Sigmoid colon (tissue), 7 donors: ENCODE data around the gene HBG2. TPM values are rescaled to one million over a fixed set of nuclear protein-coding genes. Genes with fewer than 3 reads are reported as not detected.
"Not testable (repeated sequence)": the region's sequence is repeated elsewhere in the genome, so short reads cannot be mapped to it uniquely, and the experiment has no call there.

Experiments used
- DNase-seq: peaks from one replicate; pipeline ENCODE4 v3.0.0-alpha.2; 2019
- H3K27ac ChIP-seq, 4 donors: fragments of 200-600 bp; sonication (generic); one replicate each; pipeline ENCODE4 v1.5.1; 2016 to 2019; ENCODE audit warnings: mild to moderate bottlenecking in 1 of 4
- H3K27me3 ChIP-seq, 3 donors: fragments of 200-600 bp; sonication (generic); one replicate each; pipeline ENCODE4 v1.5.1; 2019; ENCODE audit warnings: mild to moderate bottlenecking in 1 of 3
- H3K36me3 ChIP-seq, 4 donors: fragments of 200-600 bp; sonication (generic); one replicate each; pipeline ENCODE4 v1.5.1; 2016 to 2019
- H3K4me1 ChIP-seq, 4 donors: fragments of 200-600 bp; sonication (generic); one replicate each; pipeline ENCODE4 v1.5.1; 2017 to 2019
- H3K4me3 ChIP-seq, 4 donors: fragments of 200-600 bp; sonication (generic); one replicate each; pipeline ENCODE4 v1.5.1; 2017 to 2019; ENCODE audit warnings: mild to moderate bottlenecking in 2 of 4, moderate library complexity in 1 of 4
- H3K9me3 ChIP-seq, 4 donors: fragments of 200-600 bp in 3 of 4; sonication (generic) in 3 of 4; one replicate each; pipeline versions ENCODE4 v1.5.1 to v1.6.1; 2013 to 2019
- EP300 ChIP-seq, 4 donors: sonication (generic); formaldehyde crosslinking; IDR thresholded peaks; one replicate each; pipeline ENCODE4 v1.6.1; 2017; ENCODE audit warnings: antibody characterized with exemption in 4 of 4
- POLR2A ChIP-seq, 2 donors: fragments of 450-650 bp; IDR thresholded peaks; one replicate each; pipeline ENCODE4 v1.6.1; 2016; ENCODE audit warnings: antibody characterized with exemption in 2 of 2, mild to moderate bottlenecking in 2 of 2, moderate library complexity in 2 of 2
- POLR2AphosphoS5 ChIP-seq, 4 donors: sonication (generic); formaldehyde crosslinking; IDR thresholded peaks; one replicate each; pipeline ENCODE4 v1.6.1; 2017; ENCODE audit warnings: antibody characterized with exemption in 4 of 4
- WGBS, 2 donors: extraction: QIAGEN DNeasy Blood & Tissue Kit; methylation state at CpG; one replicate each; pipeline ENCODE4 v1.1.7; 2013; 5-methylcytosine and 5-hydroxymethylcytosine counted together
- intact Hi-C: fragments of 100-400 bp; cut with DNase I; formaldehyde crosslinking; loops from one replicate; pipeline ENCODE4 v1.15.1; 2023
- polyA plus RNA-seq, 3 donors: library from polyadenylated mRNA; stranded (reverse); fragments of 200-250 nt; gene quantifications; one replicate each; pipeline ENCODE4 v1.2.3, GENCODE V29; 2013
- total RNA-seq, 4 donors: library from RNA; depleted of rRNA; stranded (reverse); fragments of >200 nt; gene quantifications; one replicate each; pipeline ENCODE4 v1.1.0, GENCODE V29; 2016
- TF ChIP-seq, protein P1 (sequence below), 4 experiments: fragments of 450-650 bp in 3 of 4; fragments of 200-600 bp in 1 of 4; IDR thresholded peaks; one replicate each; pipeline ENCODE4 v1.5.1; 2016 to 2019; ENCODE audit warnings: antibody characterized with exemption in 4 of 4, mild to moderate bottlenecking in 3 of 4, moderate library complexity in 2 of 4
- donor health status: healthy with polysubstance abuse.
- donor health status: Bipolar disorder and iron deficiency.
- donor health status: healthy.

Gene HBG2
- total and polyA plus RNA-seq, 7 donors: not detected

DNA sequence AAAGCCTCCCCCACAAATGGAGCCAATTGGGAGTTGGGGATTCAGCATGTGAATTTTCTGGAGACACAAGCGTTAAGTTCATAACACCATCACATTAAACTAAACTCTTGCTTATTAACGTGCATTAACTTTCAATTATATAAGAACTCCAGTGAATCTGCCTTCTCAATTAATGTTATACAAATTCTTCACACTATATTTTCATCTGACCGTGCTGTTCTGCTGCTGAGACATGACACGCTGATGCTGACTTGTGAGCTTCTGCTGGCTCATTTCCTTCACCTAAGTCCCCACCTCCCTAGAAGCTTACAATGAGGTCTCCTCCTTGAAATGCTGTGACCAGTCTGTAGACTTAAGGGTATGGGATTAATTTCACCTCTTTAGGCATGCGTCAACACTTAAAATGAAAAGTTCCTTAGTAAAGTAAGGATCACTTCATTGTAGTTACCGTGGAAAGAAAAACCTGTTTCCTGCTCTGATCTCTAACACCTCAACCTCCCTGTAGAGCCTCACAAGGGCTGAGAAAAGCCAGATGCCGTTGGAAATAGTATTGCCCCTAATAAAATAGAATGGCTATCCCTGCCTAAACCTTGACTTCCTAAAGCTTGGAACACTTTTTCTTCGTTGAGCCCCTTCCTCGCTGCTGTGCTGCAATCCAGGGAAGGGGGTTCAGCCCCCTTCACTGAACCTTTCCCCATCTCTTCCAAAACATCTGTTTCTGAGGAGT is 2.2 kb downstream of the HBG2 start:
- no peaks in the 10 kb centered on the region for H3K27me3 ChIP-seq
- H3K36me3 ChIP-seq: no peaks in the 10 kb centered on the region
- TF ChIP-seq, protein P1, sequence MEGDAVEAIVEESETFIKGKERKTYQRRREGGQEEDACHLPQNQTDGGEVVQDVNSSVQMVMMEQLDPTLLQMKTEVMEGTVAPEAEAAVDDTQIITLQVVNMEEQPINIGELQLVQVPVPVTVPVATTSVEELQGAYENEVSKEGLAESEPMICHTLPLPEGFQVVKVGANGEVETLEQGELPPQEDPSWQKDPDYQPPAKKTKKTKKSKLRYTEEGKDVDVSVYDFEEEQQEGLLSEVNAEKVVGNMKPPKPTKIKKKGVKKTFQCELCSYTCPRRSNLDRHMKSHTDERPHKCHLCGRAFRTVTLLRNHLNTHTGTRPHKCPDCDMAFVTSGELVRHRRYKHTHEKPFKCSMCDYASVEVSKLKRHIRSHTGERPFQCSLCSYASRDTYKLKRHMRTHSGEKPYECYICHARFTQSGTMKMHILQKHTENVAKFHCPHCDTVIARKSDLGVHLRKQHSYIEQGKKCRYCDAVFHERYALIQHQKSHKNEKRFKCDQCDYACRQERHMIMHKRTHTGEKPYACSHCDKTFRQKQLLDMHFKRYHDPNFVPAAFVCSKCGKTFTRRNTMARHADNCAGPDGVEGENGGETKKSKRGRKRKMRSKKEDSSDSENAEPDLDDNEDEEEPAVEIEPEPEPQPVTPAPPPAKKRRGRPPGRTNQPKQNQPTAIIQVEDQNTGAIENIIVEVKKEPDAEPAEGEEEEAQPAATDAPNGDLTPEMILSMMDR (IDR thresholded peaks at IDR 0.05): no peak
- no peak for TF ChIP-seq POLR2AphosphoS5 (IDR thresholded peaks at IDR 0.05)
- no peak for TF ChIP-seq POLR2A (IDR thresholded peaks at IDR 0.05)
- no peak for TF ChIP-seq EP300 (IDR thresholded peaks at IDR 0.05)
- WGBS, 2 donors: 55 to 60% methylated on average over 9 of the region's 9 CpGs
- intact Hi-C loops: no loop called here
- no peak overlapping the region for H3K27ac ChIP-seq
- H3K9me3 ChIP-seq: no peaks in the 10 kb centered on the region
- H3K4me1 ChIP-seq: no peaks in the 10 kb centered on the region
- DNase-seq: no peak
- H3K4me3 ChIP-seq: no peak overlapping the region

DNA sequence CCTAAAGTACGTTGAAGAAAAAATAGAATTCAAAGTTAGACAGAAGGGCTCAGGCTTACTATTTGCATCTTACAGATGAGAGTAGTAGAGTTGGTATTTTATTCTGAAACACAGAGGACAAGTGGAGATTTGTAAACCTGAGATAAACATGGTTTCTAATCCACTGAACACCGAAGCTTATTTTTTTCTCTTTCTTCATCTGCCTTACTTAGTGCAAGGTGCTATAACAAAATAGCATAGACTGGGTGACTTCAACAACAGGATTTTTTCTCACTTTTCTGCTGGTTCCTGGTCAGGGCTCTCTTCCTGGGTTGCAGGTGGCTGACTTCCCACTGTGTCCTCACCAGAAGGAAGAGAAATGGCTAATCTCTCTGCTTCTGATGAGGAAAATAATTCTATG is 2.8 kb downstream of the HBG2 start:
- no peak for TF ChIP-seq EP300 (IDR thresholded peaks at IDR 0.05)
- TF ChIP-seq, protein P1 (IDR thresholded peaks at IDR 0.05): no peak
- TF ChIP-seq POLR2A (IDR thresholded peaks at IDR 0.05): no peak
- TF ChIP-seq POLR2AphosphoS5 (IDR thresholded peaks at IDR 0.05): no peak
- Histone ChIP-seq H3K4me3 (no peak overlapping the region), H3K4me1 (no peaks in the 10 kb centered on the region), H3K27ac (no peak overlapping the region), H3K36me3 (no peaks in the 10 kb centered on the region), H3K27me3 (no peaks in the 10 kb centered on the region), H3K9me3 (no peaks in the 10 kb centered on the region)
- WGBS, 2 donors: 49% methylated on average over 2 of the region's 2 CpGs
- no peak for DNase-seq
- intact Hi-C loops: no loop called here

DNA sequence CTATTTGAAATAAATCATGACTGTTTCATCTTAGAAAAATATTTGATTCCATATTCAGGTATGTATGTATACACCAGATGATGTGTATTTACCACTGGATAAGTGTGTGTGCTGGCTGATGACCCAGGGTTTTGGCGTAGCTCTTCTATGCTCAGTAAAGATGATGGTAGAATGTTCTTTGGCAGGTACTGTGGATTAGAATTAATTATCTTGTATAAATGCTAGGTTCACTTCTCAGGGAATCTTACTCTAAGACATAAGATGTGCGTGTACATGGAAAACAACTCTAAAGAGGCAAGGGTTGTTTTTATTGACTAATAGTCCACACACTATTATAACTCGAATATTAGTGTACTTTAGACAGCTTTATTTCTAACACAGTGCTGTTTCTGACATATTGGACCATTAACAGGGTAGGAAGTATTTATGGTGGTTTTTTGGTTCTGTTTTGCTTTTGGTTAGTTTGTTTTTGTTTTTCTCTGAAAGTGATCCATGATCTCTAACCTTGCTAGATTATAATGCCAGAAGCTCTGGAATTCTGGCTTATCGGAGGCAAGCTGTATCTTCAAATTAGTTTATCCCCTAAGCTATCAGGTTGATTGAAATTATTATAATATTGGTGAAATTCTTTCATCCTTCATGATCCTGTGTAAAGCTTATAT is 3.9 kb downstream of the HBG2 start:
- Histone ChIP-seq H3K9me3 (no peaks in the 10 kb centered on the region), H3K27me3 (no peaks in the 10 kb centered on the region), H3K4me1 (no peaks in the 10 kb centered on the region), H3K36me3 (no peaks in the 10 kb centered on the region), H3K27ac (no peak overlapping the region), H3K4me3 (no peak overlapping the region)
- 80 to 90% methylated on average over 4 of the region's 4 CpGs for WGBS, 2 donors
- DNase-seq: no peak
- no peak for TF ChIP-seq POLR2AphosphoS5 (IDR thresholded peaks at IDR 0.05)
- TF ChIP-seq POLR2A (IDR thresholded peaks at IDR 0.05): no peak
- no peak for TF ChIP-seq EP300 (IDR thresholded peaks at IDR 0.05)
- intact Hi-C loops: no loop called here

DNA sequence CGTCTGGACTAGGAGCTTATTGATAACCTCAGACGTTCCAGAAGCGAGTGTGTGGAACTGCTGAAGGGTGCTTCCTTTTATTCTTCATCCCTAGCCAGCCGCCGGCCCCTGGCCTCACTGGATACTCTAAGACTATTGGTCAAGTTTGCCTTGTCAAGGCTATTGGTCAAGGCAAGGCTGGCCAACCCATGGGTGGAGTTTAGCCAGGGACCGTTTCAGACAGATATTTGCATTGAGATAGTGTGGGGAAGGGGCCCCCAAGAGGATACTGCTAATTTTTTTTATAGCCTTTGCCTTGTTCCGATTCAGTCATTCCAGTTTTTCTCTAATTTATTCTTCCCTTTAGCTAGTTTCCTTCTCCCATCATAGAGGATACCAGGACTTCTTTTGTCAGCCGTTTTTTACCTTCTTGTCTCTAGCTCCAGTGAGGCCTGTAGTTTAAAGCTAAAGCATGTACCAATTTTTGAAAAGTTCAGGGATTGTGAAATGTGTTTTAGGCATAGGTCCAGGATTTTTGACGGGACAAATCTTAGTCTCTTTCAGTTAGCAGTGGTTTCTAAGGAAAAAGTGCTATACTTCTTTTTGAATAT is 4.7 kb downstream of the HBG2 start, which contains the start of gene HBG1:
Gene HBG1 (minus strand): TSS at position 51 of the 590 bp plus-strand sequence. CDS start 53 bp downstream, outside the sequence.
- DNase-seq, H3K9me3 ChIP-seq, H3K4me1 ChIP-seq, H3K36me3 ChIP-seq, H3K4me3 ChIP-seq, intact Hi-C loops, H3K27me3 ChIP-seq, H3K27ac ChIP-seq: not testable (repeated sequence)
- WGBS, 2 donors: 77 to 81% methylated on average over 3 of the region's 9 CpGs

DNA sequence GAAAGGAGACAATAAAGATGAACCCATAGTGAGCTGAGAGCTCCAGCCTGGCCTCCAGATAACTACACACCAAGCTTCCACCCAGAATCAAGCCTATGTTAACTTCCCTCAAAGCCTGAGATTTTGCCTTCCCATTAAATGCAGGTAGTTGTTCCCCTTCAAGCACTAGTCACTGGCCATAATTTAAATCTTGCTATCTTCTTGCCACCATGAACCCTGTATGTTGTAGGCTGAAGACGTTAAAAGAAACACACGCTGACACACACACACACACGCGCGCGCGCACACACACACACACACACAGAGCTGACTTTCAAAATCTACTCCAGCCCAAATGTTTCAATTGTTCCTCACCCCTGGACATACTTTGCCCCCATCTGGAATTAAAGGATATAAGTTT is 6.1 kb downstream of the HBG2 start:
- DNase-seq, H3K9me3 ChIP-seq, H3K4me3 ChIP-seq, intact Hi-C loops, H3K27ac ChIP-seq, H3K27me3 ChIP-seq, H3K36me3 ChIP-seq, H3K4me1 ChIP-seq: not testable (repeated sequence)
- 24 to 84% methylated on average over 7 of the region's 7 CpGs for WGBS, 2 donors

DNA sequence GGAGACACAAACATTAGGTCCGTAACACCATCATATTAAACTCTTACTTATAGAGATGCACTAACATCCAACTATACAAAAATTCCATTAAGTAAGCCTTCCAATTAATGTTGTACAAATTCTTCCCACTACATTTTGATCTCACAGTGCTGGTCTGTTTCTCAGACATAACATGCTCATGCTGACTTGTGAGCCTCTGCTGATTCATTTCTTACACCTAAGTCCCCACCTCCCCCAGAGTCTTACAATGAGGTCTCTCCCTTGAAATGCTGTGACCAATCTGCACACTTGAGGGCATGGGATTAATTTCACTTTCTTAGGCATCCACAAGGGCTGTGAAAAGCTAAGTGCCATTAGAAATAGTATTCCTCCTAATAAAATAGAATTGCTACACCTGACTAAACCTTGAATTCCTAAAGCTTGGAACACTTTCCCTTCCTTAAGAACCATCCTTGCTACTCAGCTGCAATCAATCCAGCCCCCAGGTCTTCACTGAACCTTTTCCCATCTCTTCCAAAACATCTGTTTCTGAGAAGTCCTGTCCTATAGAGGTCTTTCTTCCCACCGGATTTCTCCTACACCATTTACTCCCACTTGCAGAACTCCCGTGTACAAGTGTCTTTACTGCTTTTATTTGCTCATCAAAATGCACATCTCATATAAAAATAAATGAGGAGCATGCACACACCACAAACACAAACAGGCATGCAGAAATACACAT is 6.9 kb downstream of the HBG2 start:
- DNase-seq: no peak
- no peaks in the 10 kb centered on the region for H3K27me3 ChIP-seq
- no peaks in the 10 kb centered on the region for H3K9me3 ChIP-seq
- WGBS, 2 donors: 75 to 89% methylated on average over 3 of the region's 3 CpGs
- no peaks in the 10 kb centered on the region for H3K4me1 ChIP-seq
- H3K36me3 ChIP-seq: no peaks in the 10 kb centered on the region
- TF ChIP-seq POLR2AphosphoS5 (IDR thresholded peaks at IDR 0.05): no peak
- no peak for TF ChIP-seq EP300 (IDR thresholded peaks at IDR 0.05)
- no peak for TF ChIP-seq POLR2A (IDR thresholded peaks at IDR 0.05)
- TF ChIP-seq, protein P1 (IDR thresholded peaks at IDR 0.05): no peak
- no peak overlapping the region for H3K4me3 ChIP-seq
- intact Hi-C loops: no loop called here
- H3K27ac ChIP-seq: no peak overlapping the region
